ENCODE data around the gene LRRC51.
"Not testable (repeated sequence)": the region's sequence is repeated elsewhere in the genome, so short reads cannot be mapped to it uniquely, and the experiment has no call there.

LRRC51 gene

GRCh38 chr11:72111300-72112142 is 30.9 kb downstream of the LRRC51 start:
- DNase-seq (ENCODE audit: low read depth in 2 of 2), result no peak

- DNase-seq (ENCODE audit: low read depth in 2 of 2), result peak; percentile 96 to 99
These were observed 31.7 kb downstream of the LRRC51 start, which contains the start of gene ANAPC15 for GRCh38 chr11:72112143-72112977. ANAPC15 (minus strand) TSS chr11:72112695; CDS start chr11:72111276, 1,419 bp downstream.

DNA sequence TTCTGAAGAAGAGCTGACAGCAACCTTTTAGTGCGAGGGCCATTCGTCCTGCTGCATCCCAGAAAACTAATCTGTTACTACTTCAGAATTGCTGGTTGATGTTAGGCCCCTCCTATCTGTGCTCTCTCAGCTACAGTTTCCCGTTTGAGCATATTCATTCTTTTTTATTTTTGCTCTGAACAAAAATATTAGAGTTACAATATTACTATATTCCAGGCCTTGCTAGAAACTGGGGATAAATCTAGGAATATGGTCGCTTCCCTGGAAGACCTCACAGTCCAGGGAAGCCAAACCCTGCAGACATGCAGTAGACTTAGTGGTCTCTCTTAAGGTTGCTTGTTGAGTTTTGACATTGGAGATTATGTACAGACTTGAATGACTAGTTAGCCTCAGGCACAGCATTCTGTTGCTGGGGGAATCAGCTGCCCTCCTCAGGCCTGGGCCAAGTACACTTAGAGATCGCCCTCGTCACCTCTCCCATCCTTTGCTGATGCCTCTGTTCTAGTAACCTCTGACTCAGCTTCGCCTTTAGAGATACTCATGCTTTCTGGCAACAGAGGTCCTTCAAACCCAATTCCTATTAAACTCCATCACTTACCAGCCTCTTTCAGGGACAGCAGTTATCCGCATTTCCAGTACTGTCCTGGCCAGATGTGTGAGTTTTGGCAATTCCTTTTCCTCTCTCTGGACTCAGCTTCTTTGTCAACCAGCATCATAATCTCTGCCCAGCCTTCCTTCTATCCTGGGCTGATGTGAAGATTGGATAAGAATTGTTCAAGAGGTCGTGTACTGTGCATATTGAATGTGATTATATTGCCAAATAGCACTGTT is 32.5 kb downstream of the LRRC51 start:
- DNase-seq (ENCODE audit: low read depth in 2 of 2), result no peak

DNA sequence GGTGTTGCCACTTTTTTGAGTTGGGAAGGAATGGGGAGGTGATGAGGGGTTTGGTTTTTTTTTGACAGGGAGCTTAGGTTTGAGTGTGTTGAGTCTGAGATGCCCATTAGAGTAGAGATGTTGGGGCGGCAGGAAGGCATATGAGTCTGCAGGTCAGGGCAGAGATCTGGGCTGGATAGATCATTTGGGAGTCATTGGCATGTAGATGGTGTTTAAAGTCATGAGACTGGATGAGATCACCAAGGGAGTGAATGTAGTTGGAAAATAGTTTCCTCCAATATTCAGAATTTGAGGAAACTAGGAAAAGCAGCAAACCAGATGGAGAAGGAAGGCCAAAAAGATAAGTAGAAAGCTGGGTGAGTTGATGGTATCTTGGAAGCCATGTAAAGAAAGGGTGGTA is 33.9 kb downstream of the LRRC51 start:
- no peak for DNase-seq (ENCODE audit: low read depth in 2 of 2)

GRCh38 chr11:72116019-72116755 is 35.5 kb downstream of the LRRC51 start:
- no peak for DNase-seq (ENCODE audit: low read depth in 2 of 2)

GRCh38 chr11:72119198-72119597 is 38.5 kb downstream of the LRRC51 start:
- no peak for DNase-seq (ENCODE audit: low read depth in 2 of 2)

GRCh38 chr11:72120930-72121329 is 40.3 kb downstream of the LRRC51 start:
- no peak for DNase-seq (ENCODE audit: low read depth in 2 of 2)

DNA sequence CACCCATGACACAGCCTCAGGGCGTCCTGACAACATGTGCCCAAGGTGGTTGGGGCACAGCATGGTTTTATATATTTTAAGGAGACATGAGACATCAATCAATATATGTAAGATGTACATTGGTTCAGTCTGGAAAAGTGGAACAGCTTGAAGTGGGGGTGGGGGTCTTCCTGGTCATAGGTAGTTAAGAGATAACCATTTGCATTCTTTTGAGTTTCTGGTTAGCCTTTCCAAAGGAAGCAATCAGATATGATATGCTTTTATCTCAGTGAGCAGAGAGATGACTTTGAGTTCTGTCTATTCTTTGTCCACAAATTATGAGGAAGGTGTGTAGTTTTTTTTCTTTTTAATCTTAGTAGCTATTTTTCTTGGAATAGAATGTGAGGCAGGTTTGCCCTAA is 42.0 kb downstream of the LRRC51 start:
- no peak for DNase-seq (ENCODE audit: low read depth in 2 of 2)

DNA sequence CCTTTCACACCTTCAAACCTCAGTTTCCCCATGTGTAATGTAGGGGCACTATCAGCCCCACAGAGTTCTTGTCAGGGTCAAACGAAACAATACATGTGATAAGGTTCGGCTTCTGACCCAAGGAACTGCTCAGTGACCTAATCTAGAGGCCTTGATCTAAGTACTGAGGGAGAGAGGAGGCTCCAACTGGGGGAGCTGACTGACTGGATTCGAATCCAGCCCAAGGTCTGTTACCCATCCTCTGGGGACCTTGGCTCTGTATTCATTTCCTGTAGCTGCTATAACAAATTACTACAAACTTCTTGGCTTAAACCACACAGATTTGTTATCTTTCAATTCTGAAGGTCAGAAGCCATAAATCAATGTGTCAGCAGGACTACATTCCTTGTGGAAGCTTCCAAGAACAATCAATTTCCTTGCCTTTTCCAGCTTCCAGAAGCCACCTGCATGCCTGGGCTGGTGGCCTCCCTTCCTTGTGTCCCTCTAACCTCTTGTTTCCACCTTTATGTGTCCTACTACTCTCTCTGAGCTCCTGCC is 42.5 kb downstream of the LRRC51 start:
- no peak for DNase-seq (ENCODE audit: low read depth in 2 of 2)

GRCh38 chr11:72124046-72124445 is 43.4 kb downstream of the LRRC51 start:
- no peak for DNase-seq (ENCODE audit: low read depth in 2 of 2)

DNA sequence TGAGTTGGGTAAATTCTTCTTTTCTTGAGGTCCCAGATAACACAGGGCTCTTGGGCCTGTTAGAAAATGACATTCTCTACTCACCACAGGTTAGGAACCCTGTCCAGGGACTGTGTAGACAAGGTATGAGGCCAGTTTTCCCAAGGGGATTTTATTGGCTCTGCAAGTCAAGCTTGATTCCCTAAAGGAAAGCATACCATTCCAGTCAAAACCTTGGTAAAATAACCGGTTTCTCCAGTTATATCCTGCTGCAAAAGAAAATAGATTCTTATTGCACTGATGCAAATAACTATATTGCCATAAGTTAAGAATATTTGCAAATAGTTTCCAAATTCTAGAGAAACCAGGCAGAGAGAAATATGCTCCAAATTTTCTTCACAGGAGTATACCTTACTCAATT is 45.3 kb downstream of the LRRC51 start:
- DNase-seq (ENCODE audit: low read depth in 2 of 2), result no peak

- DNase-seq (ENCODE audit: low read depth in 2 of 2), result no peak
These were observed 47.3 kb downstream of the LRRC51 start for GRCh38 chr11:72127923-72128322.

DNA sequence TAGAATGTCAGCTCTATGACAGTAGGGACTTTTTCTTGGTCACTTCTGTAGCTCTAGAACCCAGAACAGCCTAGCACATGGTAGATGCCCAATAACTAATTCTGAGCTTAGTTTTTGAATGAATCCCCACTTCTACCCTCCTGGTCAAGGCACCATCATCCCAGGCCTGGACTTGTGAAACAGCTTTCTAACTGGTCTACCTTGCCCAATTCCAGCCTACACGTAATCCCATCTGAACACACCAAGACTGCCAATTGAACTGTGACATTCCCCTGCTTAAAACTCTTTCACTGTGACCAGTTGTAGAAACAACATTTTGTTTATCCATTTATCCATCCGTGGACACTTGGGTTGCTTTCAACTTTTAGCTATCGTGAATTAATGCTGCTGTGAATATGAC is 48.7 kb downstream of the LRRC51 start:
- DNase-seq (ENCODE audit: low read depth in 2 of 2), result no peak

- DNase-seq (ENCODE audit: low read depth in 2 of 2), result no peak
These were observed 52.0 kb downstream of the LRRC51 start for GRCh38 chr11:72132646-72133045.

GRCh38 chr11:72135473-72135872 is 54.8 kb downstream of the LRRC51 start, which contains the start of gene FOLR3:
FOLR3 (plus strand) TSS chr11:72135725; CDS start chr11:72135953, 228 bp downstream.
- not testable (repeated sequence) for DNase-seq (ENCODE audit: low read depth in 2 of 2)

DNA sequence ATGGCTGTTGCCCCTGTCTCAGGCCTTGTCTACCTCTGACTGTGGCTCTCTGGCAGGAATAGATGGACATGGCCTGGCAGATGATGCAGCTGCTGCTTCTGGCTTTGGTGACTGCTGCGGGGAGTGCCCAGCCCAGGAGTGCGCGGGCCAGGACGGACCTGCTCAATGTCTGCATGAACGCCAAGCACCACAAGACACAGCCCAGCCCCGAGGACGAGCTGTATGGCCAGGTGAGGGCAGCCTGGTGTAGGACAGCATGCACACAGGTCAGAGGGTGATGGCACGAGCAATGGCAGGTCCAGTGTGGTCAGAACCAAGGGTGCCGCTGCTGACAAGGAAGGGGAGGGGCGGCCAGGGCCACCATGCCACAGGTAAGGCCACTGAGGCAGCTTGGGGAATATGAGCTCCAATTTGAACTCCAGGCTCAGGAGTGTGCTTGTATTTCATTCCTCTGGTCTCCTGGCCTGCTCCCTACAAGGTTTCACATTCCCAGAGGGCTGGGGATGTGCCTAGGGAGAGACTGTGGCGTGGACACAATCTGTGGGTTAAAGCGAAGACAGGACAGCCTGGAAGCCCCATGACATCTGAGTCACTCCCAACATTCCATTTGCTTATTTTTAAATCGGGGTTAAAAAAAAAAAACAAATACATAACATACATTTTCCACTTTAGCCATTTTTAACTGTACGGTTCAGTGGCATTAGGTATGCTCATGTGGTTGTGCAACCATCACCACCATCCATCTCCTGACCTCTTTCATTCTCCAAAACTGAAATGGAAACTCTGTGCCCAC is 55.4 kb downstream of the LRRC51 start:
- no peak for DNase-seq (ENCODE audit: low read depth in 2 of 2)

- DNase-seq (ENCODE audit: low read depth in 2 of 2), result no peak
These were observed 56.1 kb downstream of the LRRC51 start for GRCh38 chr11:72136684-72137262.

GRCh38 chr11:72138821-72139390 is 58.3 kb downstream of the LRRC51 start:
- DNase-seq (ENCODE audit: low read depth in 2 of 2), result no peak

DNA sequence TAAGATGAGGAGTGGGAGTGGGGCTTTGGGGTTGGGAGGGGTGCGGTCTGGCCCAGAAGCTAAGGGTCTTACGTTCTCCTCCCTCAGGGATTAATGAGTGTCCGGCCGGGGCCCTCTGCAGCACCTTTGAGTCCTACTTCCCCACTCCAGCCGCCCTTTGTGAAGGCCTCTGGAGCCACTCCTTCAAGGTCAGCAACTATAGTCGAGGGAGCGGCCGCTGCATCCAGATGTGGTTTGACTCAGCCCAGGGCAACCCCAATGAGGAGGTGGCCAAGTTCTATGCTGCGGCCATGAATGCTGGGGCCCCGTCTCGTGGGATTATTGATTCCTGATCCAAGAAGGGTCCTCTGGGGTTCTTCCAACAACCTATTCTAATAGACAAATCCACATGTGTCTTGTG is 58.9 kb downstream of the LRRC51 start:
- DNase-seq (ENCODE audit: low read depth in 2 of 2), result no peak

All from activated CD4-positive, alpha-beta T cell treated with anti-CD3 and anti-CD28 coated beads for 24 hours (primary cell).